Progenitor cell of endocrine pancreas (in vitro differentiated cells): Measurements from ENCODE around the gene PRELP. TPM values are rescaled to one million over a fixed set of nuclear protein-coding genes. Genes with fewer than 3 reads are reported as not detected.

Experiments
- DNase-seq: peaks from one replicate; pipeline ENCODE4 v3.0.0; 2021; ENCODE audit warnings: low spot score; ENCODE audit not compliant: unreplicated experiment
- H3K27ac Mint-ChIP-seq: 2 replicates; pipeline ENCODE4 v1.8.0; 2021; ENCODE audit warnings: mild to moderate bottlenecking, moderate library complexity, mixed read lengths
- H3K27me3 Mint-ChIP-seq: 2 replicates; pipeline ENCODE4 v1.8.0; 2021; ENCODE audit warnings: mixed read lengths
- H3K36me3 Mint-ChIP-seq: 2 replicates; pipeline ENCODE4 v1.8.0; 2022; ENCODE audit warnings: mixed read lengths; ENCODE audit not compliant: insufficient read depth
- H3K4me1 Mint-ChIP-seq: 2 replicates; pipeline ENCODE4 v1.8.0; 2021; ENCODE audit warnings: low read depth, mixed read lengths
- H3K4me3 Mint-ChIP-seq: 2 replicates; pipeline ENCODE4 v1.8.0; 2021; ENCODE audit warnings: low read depth, mild to moderate bottlenecking, moderate library complexity, mixed read lengths
- H3K9me3 Mint-ChIP-seq: 2 replicates; pipeline ENCODE4 v1.8.0; 2021; ENCODE audit warnings: low read depth, mixed read lengths
- total RNA-seq: library from RNA; stranded (reverse); gene quantifications from 2 replicates; pipeline ENCODE4 v1.2.1, GENCODE V29; 2021
- TF ChIP-seq, protein P1 (sequence below): fragments of 200-600 bp; sonication (generic); IDR thresholded peaks from one replicate; pipeline ENCODE4 v1.5.0; 2021; ENCODE audit warnings: antibody characterized with exemption, mild to moderate bottlenecking; ENCODE audit not compliant: unreplicated experiment

Gene PRELP
- total RNA-seq, 1 donor from 2014 or later = 0.14 TPM

DNA sequence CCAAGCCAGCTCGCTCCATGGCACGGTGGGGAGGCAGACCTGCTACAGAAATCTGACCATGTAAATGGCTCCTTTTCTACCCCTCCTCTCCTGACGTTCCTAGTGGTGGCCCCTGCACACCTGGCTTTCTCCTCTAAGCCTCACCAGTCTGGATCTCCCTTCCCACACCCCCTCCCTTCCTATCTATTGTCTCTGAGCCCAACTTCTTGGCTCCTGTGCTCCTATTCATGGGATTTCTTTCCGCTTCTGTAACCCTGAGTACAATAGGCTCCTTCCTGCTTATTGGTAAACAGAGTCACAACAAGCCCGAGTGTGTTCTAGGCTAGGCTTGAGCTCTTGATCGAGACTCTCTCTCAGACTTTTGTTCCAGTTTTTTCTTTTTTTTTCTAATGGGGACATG is 35.9 kb downstream of the PRELP start:
- H3K4me1 Mint-ChIP-seq = peaks cover 34% of the 10 kb centered on the region
- H3K4me3 Mint-ChIP-seq = no peak overlapping the region
- H3K27ac Mint-ChIP-seq = no peak overlapping the region
- no peaks in the 10 kb centered on the region for H3K9me3 Mint-ChIP-seq
- H3K27me3 Mint-ChIP-seq = peaks cover 21% of the 10 kb centered on the region
- H3K36me3 Mint-ChIP-seq = no peaks in the 10 kb centered on the region
- TF ChIP-seq, protein P1, sequence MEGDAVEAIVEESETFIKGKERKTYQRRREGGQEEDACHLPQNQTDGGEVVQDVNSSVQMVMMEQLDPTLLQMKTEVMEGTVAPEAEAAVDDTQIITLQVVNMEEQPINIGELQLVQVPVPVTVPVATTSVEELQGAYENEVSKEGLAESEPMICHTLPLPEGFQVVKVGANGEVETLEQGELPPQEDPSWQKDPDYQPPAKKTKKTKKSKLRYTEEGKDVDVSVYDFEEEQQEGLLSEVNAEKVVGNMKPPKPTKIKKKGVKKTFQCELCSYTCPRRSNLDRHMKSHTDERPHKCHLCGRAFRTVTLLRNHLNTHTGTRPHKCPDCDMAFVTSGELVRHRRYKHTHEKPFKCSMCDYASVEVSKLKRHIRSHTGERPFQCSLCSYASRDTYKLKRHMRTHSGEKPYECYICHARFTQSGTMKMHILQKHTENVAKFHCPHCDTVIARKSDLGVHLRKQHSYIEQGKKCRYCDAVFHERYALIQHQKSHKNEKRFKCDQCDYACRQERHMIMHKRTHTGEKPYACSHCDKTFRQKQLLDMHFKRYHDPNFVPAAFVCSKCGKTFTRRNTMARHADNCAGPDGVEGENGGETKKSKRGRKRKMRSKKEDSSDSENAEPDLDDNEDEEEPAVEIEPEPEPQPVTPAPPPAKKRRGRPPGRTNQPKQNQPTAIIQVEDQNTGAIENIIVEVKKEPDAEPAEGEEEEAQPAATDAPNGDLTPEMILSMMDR = no peak
- DNase-seq = no peak

DNA sequence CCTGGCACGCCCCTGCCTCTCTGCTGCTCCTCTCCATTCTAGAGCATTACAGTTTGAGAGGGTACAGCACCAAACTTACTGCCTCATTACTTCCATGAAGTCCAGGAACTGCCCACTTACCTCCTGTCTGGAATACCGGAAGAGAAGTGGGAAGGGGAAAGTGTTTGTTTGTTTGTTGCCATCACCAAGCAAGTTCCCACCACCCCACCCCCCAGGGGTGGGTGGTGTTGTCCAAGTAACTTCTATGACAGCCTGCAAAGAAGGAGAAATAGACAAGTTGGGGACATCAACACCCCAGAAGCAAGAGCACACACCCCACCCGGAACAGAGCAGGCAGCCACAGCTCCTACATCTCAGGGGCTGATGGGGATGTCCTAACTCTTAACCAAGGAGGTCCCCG is 36.3 kb downstream of the PRELP start:
- DNase-seq = no peak
- no peak overlapping the region for H3K27ac Mint-ChIP-seq
- no peaks in the 10 kb centered on the region for H3K36me3 Mint-ChIP-seq
- H3K9me3 Mint-ChIP-seq = no peaks in the 10 kb centered on the region
- no peak overlapping the region for H3K4me3 Mint-ChIP-seq
- peaks cover 19% of the 10 kb centered on the region for H3K27me3 Mint-ChIP-seq
- peaks cover 36% of the 10 kb centered on the region for H3K4me1 Mint-ChIP-seq
- TF ChIP-seq, protein P1 = no peak

DNA sequence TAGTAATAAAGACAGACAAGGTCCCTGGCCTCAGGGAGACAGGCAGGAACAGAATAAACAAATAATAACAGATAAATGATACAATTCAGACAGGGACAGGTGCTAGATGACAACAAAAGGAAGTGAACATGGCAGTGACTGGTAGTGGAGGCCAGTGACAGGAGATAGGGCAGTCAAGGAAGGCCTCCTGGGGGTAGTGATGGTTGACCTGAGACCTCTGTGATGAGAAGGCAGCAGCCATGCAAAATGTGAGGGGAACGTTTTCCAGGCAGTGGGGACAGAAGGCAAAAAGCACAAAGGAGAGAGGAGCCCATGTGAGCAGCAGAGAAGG is 36.9 kb downstream of the PRELP start:
- H3K27me3 Mint-ChIP-seq = peaks cover 19% of the 10 kb centered on the region
- H3K4me3 Mint-ChIP-seq = no peak overlapping the region
- peak overlapping the region; percentile 44 for H3K27ac Mint-ChIP-seq
- no peak for DNase-seq
- TF ChIP-seq, protein P1 = no peak
- no peaks in the 10 kb centered on the region for H3K9me3 Mint-ChIP-seq
- peaks cover 37% of the 10 kb centered on the region for H3K4me1 Mint-ChIP-seq
- H3K36me3 Mint-ChIP-seq = no peaks in the 10 kb centered on the region

DNA sequence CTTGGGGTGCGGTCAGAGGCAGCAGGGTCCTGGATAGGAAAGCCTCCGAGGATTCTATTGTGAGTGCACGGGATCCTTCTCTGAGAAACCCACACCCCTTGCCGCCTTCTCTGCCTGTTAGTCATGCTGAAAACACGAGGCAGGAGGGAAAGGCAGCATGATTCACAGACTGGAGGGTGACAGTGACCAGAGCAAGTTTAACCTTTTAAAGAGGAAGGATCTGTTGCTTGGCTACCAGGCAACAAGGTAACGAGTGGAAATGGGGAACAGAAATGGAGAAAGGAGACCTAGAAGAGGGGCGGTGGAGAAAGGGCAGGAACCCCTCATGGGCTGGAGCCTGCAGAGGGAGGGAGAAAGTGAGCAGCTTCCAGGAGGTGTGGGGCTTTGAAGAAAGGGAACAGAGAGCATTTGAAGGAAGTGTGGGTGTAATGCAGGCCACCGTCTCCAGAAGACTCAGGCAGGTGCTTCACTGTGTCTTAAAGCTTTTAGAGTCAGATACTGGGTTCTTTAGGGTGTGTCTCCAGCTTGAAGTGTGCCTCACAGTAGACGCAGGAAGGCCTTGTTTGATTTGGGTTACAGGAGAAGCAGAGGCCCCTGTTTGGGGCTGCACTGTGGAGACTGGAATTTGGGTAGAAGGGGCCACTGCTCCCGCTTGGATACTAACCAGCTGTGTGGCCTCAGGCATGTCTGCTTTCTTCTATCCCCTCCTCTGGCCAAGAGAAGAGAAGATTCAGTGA is 37.4 kb downstream of the PRELP start:
- Mint-ChIP-seq H3K27ac (peak overlapping the region; percentile 65), H3K9me3 (no peaks in the 10 kb centered on the region), H3K4me1 (peaks cover 37% of the 10 kb centered on the region), H3K27me3 (peaks cover 20% of the 10 kb centered on the region), H3K36me3 (no peaks in the 10 kb centered on the region), H3K4me3 (no peak overlapping the region)
- TF ChIP-seq, protein P1 = no peak
- DNase-seq = no peak

DNA sequence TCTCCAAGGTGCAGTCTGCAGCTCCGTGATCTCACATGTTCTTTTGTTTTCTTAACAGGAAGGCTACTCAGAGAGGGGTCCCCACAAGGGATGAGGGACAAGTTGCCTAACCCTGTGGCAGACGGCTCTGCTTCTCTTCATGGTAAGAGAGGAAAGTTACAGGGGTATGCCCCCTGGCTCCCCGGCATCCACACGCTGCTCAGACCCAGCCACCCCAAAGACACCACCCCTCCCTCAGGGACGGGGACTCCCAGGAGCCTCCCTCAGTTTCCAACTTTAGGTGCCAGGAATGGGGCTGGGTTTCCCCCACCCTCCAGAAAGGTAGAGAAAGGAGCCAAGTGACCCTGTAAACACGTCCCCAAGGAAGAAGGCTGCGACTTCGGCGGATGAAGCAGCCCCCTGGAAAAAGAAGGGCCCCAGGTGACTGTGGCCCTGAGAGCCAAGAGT is 38.0 kb downstream of the PRELP start:
- peaks cover 23% of the 10 kb centered on the region for H3K27me3 Mint-ChIP-seq
- TF ChIP-seq, protein P1 = no peak
- H3K36me3 Mint-ChIP-seq = no peaks in the 10 kb centered on the region
- H3K4me1 Mint-ChIP-seq = peaks cover 36% of the 10 kb centered on the region
- no peak overlapping the region for H3K4me3 Mint-ChIP-seq
- DNase-seq = no peak
- no peak overlapping the region for H3K27ac Mint-ChIP-seq
- H3K9me3 Mint-ChIP-seq = no peaks in the 10 kb centered on the region
